ENCODE data around the gene DOK7.

Gene DOK7

DNA sequence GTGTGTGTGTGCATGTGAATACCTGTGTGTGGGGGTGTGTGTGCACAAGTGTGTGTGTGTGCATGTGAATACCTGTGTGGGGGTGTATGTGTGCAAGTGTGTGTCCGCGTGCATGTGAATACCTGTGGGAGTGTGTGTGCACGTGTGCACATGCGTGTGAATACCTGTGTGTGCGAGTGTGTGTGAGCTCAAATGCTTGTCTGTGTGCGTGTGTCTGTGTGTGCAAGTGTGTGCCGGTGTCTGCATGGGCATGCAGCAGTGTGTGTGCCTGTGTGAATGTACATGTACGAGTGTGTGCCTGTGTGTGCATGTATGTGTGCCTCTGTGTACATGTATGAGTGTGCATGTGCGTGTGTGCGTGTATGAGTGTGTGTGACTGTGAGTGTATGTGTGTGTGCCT, 5.0 kb downstream of the DOK7 start:
- DNase-seq (no peak), ATAC-seq (ENCODE audit: insufficient read depth, low read depth) (no peak)
- Histone ChIP-seq H2AFZ (ENCODE audit: low read depth, low read length) (no peak overlapping the region), H3K4me1 (ENCODE audit: insufficient read depth, low read length) (no peaks in the 10 kb centered on the region), H3K4me3 (ENCODE audit: low read depth in 1 of 2, low read length in 2 of 2) (no peak overlapping the region), H3K27me3 (ENCODE audit: insufficient read depth, low read length, poor library complexity) (no peaks in the 10 kb centered on the region), H3K4me2 (ENCODE audit: insufficient read depth, low read length) (no peak overlapping the region), H3K9ac (ENCODE audit: low read depth, low read length) (no peak overlapping the region), H3K79me2 (ENCODE audit: insufficient read depth, low read length) (no peaks in the 10 kb centered on the region), H3K9me3 (ENCODE audit: insufficient read depth, low read length, severe bottlenecking) (no peaks in the 10 kb centered on the region), H4K20me1 (ENCODE audit: insufficient read depth, low read length) (peaks cover 2% of the 10 kb centered on the region; the same call in 1 of the 2 replicates), H3K27ac (ENCODE audit: low read length) (no peak overlapping the region), H3K36me3 (ENCODE audit: insufficient read depth, low read length) (no peaks in the 10 kb centered on the region)
- no peak for TF ChIP-seq EZH2 (IDR thresholded peaks at IDR 0.05; ENCODE audit: borderline replicate concordance, low read depth, low read length, severe bottlenecking)
- TF ChIP-seq, protein P1, sequence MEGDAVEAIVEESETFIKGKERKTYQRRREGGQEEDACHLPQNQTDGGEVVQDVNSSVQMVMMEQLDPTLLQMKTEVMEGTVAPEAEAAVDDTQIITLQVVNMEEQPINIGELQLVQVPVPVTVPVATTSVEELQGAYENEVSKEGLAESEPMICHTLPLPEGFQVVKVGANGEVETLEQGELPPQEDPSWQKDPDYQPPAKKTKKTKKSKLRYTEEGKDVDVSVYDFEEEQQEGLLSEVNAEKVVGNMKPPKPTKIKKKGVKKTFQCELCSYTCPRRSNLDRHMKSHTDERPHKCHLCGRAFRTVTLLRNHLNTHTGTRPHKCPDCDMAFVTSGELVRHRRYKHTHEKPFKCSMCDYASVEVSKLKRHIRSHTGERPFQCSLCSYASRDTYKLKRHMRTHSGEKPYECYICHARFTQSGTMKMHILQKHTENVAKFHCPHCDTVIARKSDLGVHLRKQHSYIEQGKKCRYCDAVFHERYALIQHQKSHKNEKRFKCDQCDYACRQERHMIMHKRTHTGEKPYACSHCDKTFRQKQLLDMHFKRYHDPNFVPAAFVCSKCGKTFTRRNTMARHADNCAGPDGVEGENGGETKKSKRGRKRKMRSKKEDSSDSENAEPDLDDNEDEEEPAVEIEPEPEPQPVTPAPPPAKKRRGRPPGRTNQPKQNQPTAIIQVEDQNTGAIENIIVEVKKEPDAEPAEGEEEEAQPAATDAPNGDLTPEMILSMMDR (IDR thresholded peaks at IDR 0.05; ENCODE audit: borderline replicate concordance, extremely low read depth, low read length, poor library complexity, severe bottlenecking), result no peak

DNA sequence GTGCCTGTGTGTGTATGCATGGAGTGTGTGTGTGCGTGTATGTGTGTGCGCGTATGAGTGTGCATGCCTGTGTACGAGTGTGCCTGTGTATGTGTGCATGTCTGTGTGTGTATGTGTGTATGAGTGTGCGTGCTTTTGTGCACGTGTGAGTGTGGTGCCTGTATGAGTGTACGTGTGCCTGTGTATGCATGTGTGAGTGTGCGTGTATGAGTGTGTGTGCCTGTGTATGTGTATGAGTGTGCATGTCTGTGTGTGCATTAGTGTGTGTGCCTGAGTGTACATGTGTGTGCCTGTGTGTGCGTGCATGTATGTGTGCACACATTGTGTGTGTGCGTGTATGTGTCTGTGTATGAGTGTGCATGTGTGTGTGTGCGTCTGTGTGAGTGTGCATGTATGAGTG, 5.7 kb downstream of the DOK7 start:
- Histone ChIP-seq H3K9me3 (ENCODE audit: insufficient read depth, low read length, severe bottlenecking) (no peaks in the 10 kb centered on the region), H3K27me3 (ENCODE audit: insufficient read depth, low read length, poor library complexity) (no peaks in the 10 kb centered on the region), H4K20me1 (ENCODE audit: insufficient read depth, low read length) (peaks cover 4% of the 10 kb centered on the region; the same call in 1 of the 2 replicates), H3K4me2 (ENCODE audit: insufficient read depth, low read length) (no peak overlapping the region), H3K4me3 (ENCODE audit: low read depth in 1 of 2, low read length in 2 of 2) (no peak overlapping the region), H3K79me2 (ENCODE audit: insufficient read depth, low read length) (no peaks in the 10 kb centered on the region), H3K4me1 (ENCODE audit: insufficient read depth, low read length) (no peaks in the 10 kb centered on the region), H3K9ac (ENCODE audit: low read depth, low read length) (no peak overlapping the region), H3K36me3 (ENCODE audit: insufficient read depth, low read length) (no peaks in the 10 kb centered on the region), H2AFZ (ENCODE audit: low read depth, low read length) (no peak overlapping the region), H3K27ac (ENCODE audit: low read length) (no peak overlapping the region)
- no peak for ATAC-seq (ENCODE audit: insufficient read depth, low read depth)
- TF ChIP-seq EZH2 (IDR thresholded peaks at IDR 0.05; ENCODE audit: borderline replicate concordance, low read depth, low read length, severe bottlenecking), result no peak
- TF ChIP-seq, protein P1 (IDR thresholded peaks at IDR 0.05; ENCODE audit: borderline replicate concordance, extremely low read depth, low read length, poor library complexity, severe bottlenecking), result no peak
- no peak for DNase-seq

DNA sequence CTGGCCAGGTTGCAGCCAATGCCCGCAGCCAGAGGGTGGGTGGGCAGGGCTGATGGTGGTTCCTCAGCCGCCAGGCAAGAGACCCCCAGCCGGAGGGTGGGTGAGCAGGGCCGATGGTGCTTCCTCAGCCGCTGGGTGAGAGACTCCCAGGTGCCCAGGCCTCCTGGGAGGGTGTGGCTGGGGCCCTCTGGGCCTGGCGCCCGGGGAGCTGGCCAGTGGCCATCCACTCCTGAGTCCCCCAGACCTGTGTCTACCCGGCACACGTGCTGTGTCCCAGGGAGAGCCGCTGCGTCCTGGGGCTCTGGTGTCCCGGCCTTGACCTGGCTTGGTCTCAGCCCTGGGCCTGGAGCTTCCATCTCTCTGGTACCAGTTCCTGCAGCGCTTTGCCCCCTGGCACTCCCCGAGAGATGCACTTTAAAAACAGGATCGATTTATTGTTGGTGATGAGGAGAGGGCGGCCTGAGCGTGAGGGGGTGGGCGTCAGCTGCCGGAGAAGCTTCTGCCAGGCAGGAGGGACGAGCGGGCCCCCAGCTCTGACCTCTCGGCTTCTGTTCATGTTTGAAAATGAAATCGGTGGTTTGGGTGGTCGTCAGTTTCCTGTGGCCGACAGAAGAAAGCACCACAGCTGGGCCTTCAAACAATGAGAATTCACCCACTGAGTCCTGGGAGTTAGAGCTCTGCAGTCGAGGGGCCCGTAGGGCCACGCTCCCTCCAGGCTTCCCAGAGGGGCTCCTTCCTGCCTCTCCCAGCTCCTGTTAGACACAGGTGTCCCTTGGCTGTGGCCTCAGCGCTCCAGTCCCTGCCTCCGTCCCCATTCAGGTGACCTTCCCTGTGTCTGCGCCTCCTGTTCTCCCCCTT, 6.5 kb downstream of the DOK7 start:
- no peak overlapping the region for H3K4me3 ChIP-seq (ENCODE audit: low read depth in 1 of 2, low read length in 2 of 2)

More for the DNA sequence above, 6.5 kb downstream of the DOK7 start:
- Histone ChIP-seq H4K20me1 (ENCODE audit: insufficient read depth, low read length) (peaks cover 4% of the 10 kb centered on the region; the same call in 1 of the 2 replicates), H3K27me3 (ENCODE audit: insufficient read depth, low read length, poor library complexity) (no peaks in the 10 kb centered on the region), H3K9me3 (ENCODE audit: insufficient read depth, low read length, severe bottlenecking) (no peaks in the 10 kb centered on the region), H3K4me1 (ENCODE audit: insufficient read depth, low read length) (no peaks in the 10 kb centered on the region), H3K36me3 (ENCODE audit: insufficient read depth, low read length) (no peaks in the 10 kb centered on the region), H3K27ac (ENCODE audit: low read length) (no peak overlapping the region), H2AFZ (ENCODE audit: low read depth, low read length) (no peak overlapping the region), H3K4me2 (ENCODE audit: insufficient read depth, low read length) (no peak overlapping the region), H3K79me2 (ENCODE audit: insufficient read depth, low read length) (no peaks in the 10 kb centered on the region), H3K9ac (ENCODE audit: low read depth, low read length) (no peak overlapping the region)
- DNase-seq (no peak), ATAC-seq (ENCODE audit: insufficient read depth, low read depth) (no peak)
- TF ChIP-seq, protein P1 (IDR thresholded peaks at IDR 0.05; ENCODE audit: borderline replicate concordance, extremely low read depth, low read length, poor library complexity, severe bottlenecking), result no peak
- TF ChIP-seq EZH2 (IDR thresholded peaks at IDR 0.05; ENCODE audit: borderline replicate concordance, low read depth, low read length, severe bottlenecking), result no peak
